GM18499 (cell line): ENCODE measurements around the gene OSCP1.

Experiments used
- ATAC-seq: cut with Tn5 transposase; IDR thresholded peaks from one replicate; pipeline ENCODE4 v1.9.1; 2021; ENCODE audit warnings: moderate number of reproducible peaks; ENCODE audit not compliant: insufficient read depth, unreplicated experiment

The OSCP1 gene

DNA sequence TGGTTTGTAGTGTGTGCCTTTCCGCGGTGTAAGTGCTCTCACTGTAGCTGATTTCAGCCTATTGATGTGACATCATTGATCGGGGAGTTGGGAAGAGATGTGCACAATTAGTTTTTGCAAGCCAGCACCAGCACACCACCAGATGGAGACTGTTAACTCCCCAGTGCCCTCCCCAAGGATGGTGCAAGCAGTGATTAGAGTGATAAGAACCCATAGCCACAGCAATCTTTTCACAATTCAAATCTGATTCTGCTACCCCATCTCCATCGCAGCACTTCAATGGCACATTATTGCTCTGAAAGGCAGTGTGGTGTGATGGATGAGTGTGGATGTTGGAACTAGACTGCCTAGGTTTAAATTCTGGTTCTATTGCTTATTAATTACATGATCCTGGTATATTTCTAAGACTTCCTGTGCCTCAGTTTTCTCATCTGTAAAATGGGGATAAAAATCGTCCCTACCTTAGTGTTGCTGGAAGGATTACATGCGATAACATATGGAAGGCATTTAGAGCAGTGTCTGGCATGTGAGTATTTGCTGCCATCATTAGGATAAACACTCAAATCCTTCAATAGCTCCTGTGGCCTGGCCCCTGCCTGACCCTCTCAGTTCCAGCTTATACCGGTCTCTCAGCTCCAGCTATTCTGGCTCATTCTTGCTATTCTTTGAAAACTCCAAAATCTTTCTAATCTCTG, 25.8 kb upstream of the OSCP1 start:
- ATAC-seq = no peak

- no peak for ATAC-seq
Measured at GRCh38 chr1:36475341-36475740, 25.1 kb upstream of the OSCP1 start.

DNA sequence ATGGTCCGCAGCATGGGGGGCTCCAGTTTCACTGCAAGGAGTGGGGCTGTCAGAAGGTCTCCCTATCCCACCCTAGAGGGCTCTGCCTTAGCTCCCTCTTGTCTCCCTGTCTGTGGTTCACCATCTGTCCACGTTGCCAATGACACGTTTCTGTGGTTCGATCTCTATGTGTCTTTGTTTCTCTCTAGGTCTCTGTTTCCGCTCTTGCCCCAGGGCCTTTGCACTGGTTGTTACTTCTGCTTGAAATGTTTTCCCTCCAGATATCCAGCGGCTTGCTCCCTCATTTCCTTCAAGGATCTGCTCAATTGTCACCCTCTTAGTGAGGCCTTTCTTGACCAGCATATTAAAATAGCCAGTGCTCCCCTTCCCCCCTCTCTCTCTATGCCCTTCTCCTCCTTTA, 22.4 kb upstream of the OSCP1 start:
- no peak for ATAC-seq

DNA sequence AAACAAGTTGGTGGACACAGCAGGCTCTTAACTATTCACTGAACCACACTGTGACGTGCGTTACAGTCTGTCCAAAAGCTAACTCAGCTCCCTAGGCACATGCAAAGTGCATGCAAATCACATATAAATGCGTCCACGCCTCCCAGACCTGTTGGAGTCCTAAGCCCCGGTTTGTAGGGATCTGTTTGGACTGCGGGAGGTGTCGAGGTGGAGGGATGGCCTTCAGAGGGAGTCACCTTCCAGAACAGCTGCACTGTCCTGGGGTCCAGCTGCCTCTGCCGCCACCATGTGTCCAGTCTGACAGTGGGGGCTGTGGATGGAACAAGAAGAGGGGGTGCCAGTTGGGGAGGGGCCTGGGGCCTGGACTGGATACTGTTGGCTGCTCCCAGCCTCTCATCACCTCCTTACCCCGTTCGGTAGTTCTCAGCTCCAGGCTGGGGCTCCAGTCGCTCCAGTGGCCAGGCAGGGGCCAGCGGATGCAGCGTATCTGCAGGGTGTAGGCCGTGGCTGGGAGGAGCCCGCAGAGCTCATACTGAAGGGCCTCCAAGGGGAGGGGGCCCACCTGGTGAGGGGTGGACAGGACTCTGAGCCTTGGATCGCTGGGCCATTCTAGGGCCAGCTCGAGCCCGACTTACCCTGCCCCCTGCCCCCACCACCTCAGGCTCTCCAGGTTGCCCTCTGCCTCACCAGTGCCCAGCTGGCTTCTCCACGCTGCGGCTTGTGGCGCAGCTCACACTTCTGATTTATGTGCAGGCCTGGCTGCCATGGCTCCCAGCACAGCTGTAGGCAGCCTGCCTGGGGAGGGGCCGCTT, 21.8 kb upstream of the OSCP1 start:
- ATAC-seq = no peak

DNA sequence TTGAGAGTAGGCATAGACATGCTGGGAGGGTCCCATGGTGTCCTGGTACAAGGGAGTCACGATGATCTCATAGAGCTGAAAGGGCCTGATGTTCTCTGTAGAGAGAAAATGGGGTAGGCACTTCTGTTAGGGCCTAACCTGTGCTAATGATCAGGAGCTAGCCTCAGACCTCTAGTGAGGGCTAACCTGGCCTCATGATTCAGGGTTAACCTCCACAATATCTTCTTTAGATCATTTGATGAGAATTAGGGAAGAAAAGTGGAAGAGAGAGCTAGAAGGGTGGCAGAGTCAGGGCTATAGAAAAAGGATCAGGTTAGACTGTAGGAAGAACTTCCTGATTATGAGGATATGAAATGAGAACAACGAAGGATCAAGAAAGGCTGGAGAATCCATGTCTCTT, 18.9 kb upstream of the OSCP1 start:
- no peak for ATAC-seq

DNA sequence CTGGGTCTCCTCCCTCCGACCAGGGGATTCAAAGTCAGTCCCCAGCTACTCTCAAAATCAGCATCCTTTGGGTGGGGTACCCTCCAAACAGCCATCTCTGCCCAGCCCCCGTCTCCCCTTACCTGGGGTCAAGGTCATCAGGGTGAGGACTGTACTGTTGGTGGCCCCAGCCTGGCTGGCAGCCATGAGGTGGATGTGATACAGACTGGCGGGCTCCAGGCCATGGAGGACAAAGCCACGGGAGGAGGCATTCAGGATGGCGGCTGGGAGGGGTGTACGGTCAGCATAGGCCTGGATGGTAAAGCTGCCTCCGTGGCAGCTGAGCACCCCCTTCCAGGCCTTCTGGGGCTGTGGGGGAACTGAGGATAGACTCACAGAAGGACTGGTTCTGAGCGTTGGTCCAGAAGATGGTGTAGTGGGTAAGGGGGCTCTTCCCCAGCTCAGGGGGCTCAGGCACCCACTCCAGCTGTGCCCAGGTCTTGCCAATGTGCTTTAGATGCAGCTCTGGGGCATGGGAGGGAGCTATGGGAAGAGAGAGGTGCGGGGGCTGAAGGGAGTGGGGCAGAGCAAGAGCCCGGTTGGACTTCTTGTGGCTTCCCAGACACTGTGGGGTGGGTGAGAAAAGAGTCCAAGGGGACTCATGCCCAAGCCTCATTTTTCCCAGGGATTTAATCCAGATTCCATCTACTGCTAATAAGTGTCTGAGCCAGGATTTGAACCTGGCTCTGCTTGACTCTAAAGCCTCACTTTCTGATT, 17.6 kb upstream of the OSCP1 start:
- no peak for ATAC-seq

DNA sequence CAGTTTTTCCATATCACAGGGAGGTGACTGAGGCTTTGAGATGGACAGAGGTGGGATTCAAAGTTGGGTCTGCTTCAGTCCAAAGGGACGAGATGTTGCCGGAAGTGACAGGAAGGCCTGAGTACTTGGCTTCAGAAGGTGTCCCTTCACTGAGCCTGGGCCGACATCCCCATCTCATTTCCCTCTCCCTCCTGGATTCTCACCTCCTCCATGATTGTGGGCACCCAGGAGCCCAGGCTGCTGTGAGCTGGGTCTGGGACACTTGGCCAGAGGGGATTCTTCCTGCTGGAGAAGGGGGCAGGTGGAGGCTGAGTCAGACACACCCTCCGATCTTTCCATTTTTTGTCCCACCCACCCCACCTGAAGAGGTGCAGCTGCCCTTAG, 16.8 kb upstream of the OSCP1 start:
- no peak for ATAC-seq

- no peak for ATAC-seq
Measured at GRCh38 chr1:36466370-36467026, 16.2 kb upstream of the OSCP1 start.

- ATAC-seq = no peak
Measured at GRCh38 chr1:36465731-36466369, 15.6 kb upstream of the OSCP1 start.

DNA sequence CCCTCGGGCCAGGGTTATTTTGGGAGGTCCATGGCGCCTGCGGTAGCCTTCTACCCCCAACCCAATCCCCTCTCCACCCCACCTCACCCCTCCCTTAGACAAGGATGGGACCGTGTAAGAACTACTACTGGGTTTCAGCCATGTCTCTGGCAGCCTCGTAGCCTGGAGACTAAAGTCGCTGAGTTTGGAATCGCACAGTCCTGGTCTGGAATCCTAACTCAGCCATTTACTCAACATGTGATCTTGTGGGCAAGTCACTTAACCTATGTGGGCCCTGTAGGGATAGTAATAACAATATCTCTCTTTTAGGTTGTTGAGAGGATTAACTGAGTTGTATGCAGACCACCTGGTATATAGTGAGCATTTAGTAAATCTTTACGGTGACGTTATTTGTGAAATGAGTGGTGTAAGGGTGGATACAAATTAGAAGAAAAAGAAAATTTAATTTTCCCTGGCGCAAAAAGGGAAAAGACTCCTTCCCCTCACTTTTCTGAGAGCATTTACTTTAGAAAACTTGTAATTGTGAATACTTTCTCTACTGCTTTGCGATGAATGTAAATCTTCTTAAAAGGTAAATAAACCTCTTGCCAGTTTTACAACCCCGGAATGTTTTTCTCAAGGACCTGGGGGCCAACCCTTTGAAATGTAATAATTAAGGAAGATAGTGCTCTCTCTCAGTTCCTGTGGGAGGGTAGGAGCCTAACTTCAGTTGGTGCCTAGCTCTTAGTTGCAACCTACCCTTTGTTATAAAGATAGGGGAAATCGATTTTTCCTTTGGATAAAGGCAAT, 14.5 kb upstream of the OSCP1 start:
- ATAC-seq = peak; percentile 8

GRCh38 chr1:36463803-36464604, 13.8 kb upstream of the OSCP1 start, which contains the start of gene MRPS15:
MRPS15 (minus strand) TSS chr1:36464384; CDS start chr1:36464275, 109 bp downstream.
- ATAC-seq = peak; percentile 82

GRCh38 chr1:36463463-36463802, 13.2 kb upstream of the OSCP1 start:
- ATAC-seq = no peak

GRCh38 chr1:36458910-36459309, 8.7 kb upstream of the OSCP1 start:
- ATAC-seq = no peak

- no peak for ATAC-seq
Measured at GRCh38 chr1:36457691-36458090, 7.4 kb upstream of the OSCP1 start.

DNA sequence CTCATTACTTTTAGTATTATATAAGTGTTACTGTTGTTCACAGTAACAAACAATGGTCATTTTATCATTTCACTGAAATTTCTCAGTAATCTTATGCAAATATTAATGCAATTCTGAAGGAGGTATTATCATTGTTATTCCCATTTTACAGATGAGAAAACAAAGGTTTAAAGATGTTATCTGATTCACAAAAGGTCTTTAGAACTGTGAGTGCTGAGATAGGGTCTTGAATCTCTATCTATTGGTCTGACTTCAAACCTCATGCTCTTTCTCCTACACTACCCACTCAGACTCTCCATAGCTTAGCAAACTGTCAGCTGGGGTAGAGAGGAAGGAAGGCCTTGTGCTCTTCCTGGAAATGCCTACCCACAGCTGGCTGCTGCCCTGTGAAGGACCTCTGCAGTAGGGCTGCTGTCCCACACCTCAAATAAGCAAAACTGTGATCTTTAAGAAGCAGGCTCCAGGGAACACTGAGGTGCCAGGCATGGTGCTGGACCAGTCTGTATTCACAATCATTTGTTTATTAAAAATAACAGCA, 6.2 kb upstream of the OSCP1 start:
- no peak for ATAC-seq

DNA sequence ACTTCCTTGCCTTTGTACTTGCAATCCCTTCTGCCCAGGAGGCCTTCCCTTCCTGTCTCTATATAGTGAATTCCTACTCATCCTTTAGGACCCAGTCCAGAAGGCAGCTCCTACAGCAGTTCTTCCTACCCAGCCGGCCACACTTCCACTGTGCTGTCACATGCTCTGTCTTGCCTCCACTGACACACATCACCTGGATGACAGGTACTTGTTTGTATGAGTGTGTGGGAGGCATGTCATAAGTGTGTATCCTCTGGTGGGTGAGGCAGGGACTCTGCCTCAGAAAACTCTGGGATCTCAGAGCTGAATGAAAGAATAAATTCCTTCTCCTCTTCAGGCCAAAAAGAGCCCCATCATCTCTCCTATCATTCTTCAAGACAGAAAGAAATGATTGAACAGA, 5.1 kb upstream of the OSCP1 start:
- ATAC-seq = no peak

- no peak for ATAC-seq
Measured at GRCh38 chr1:36453600-36454388, 3.5 kb upstream of the OSCP1 start.

DNA sequence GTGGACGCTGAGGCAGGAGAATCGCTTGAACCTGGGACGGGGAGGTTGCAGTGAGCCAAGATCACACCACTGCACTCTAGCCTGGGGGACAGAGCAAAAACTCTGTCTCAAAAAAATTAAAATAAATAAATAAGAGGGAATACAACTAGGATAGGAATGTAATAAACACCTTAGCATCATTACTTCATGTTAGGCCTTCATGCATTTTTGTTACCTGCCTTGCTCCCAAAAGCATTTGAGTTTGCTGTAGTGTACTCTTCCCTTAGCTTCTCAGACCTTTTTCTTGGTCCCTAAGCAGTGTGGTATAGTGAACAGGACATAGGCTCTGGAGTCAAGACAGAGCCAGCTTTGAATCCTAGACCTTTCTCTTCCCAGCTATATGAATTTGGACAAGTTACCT, 2.8 kb upstream of the OSCP1 start:
- no peak for ATAC-seq
